ENCODE measurements around the gene U2SURP.

Gene U2SURP

GRCh38 chr3:143101792-143102381 is 100.5 kb downstream of the U2SURP start:
- DNase-seq (ENCODE audit: low spot score) = no peak

GRCh38 chr3:143103652-143104051 is 102.3 kb downstream of the U2SURP start:
- DNase-seq (ENCODE audit: low spot score) = no peak

GRCh38 chr3:143105170-143105569 is 103.8 kb downstream of the U2SURP start:
- no peak for DNase-seq (ENCODE audit: low spot score)

GRCh38 chr3:143109861-143110260 is 108.5 kb downstream of the U2SURP start:
- no peak for DNase-seq (ENCODE audit: low spot score)

All from hematopoietic multipotent progenitor cell treated with erythropoietin and hydrocortisone succinate and interleukin-3 and kit ligand, for 15 days (in vitro differentiated cells).